Fibroblast of lung (primary cell): ENCODE results near the gene KRT78. TPM values are rescaled to one million over a fixed set of nuclear protein-coding genes. Genes with fewer than 3 reads are reported as not detected.
"Not testable (repeated sequence)": the region's sequence is repeated elsewhere in the genome, so short reads cannot be mapped to it uniquely, and the experiment has no call there.

Source experiments
- DNase-seq, 2 donors: peaks; one replicate each; pipeline versions ENCODE4 v3.0.0 to v3.0.0-alpha.2; 2010; ENCODE audit warnings: low read depth in 2 of 2
- H2AFZ ChIP-seq: 2 replicates; pipeline ENCODE4 v1.5.1; 2012; ENCODE audit warnings: low read length, control low read depth, inconsistent platforms
- H3K27ac ChIP-seq: 2 replicates; pipeline ENCODE4 v1.5.1; 2011; ENCODE audit warnings: low read length, control low read depth; ENCODE audit not compliant: insufficient read depth
- H3K27me3 ChIP-seq: 2 replicates; pipeline ENCODE4 v1.5.1; 2011; ENCODE audit warnings: mild to moderate bottlenecking, low read length; ENCODE audit not compliant: control insufficient read depth, insufficient read depth
- H3K36me3 ChIP-seq: 2 replicates; pipeline ENCODE4 v1.5.1; 2011; ENCODE audit warnings: low read length; ENCODE audit not compliant: control insufficient read depth, insufficient read depth
- H3K4me1 ChIP-seq: 2 replicates; pipeline ENCODE4 v1.5.1; 2011; ENCODE audit warnings: low read length; ENCODE audit not compliant: control insufficient read depth, insufficient read depth; ENCODE audit errors: extremely low read depth
- H3K4me2 ChIP-seq: 2 replicates; pipeline ENCODE4 v1.5.1; 2011; ENCODE audit warnings: low read length, control low read depth; ENCODE audit not compliant: insufficient read depth; ENCODE audit errors: extremely low read depth
- H3K4me3 ChIP-seq, 4 experiments: fragments of 200-600 bp in 1 of 4; sonication (generic) in 1 of 4; replicated peaks in 1 of 4; 2 replicates each; pipeline ENCODE4 v1.5.1; 2011 to 2016; ENCODE audit warnings: low read length in 4 of 4, low read depth in 3 of 4, mild to moderate bottlenecking in 3 of 4, control low read depth in 2 of 4, inconsistent platforms in 1 of 4, mixed read lengths in 1 of 4; ENCODE audit not compliant: insufficient read depth in 1 of 4; ENCODE audit errors: control extremely low read depth in 1 of 4
- H3K79me2 ChIP-seq: 2 replicates; pipeline ENCODE4 v1.5.1; 2012; ENCODE audit warnings: mild to moderate bottlenecking, low read length, inconsistent platforms; ENCODE audit not compliant: control insufficient read depth, insufficient read depth
- H3K9ac ChIP-seq: 2 replicates; pipeline ENCODE4 v1.5.1; 2011; ENCODE audit warnings: mild to moderate bottlenecking, low read length, control low read depth; ENCODE audit not compliant: insufficient read depth
- H3K9me3 ChIP-seq: 2 replicates; pipeline ENCODE4 v1.5.1; 2012; ENCODE audit warnings: low read depth, low read length; ENCODE audit not compliant: control insufficient read depth, insufficient read depth
- H4K20me1 ChIP-seq: 2 replicates; pipeline ENCODE4 v1.5.1; 2011; ENCODE audit warnings: low read length; ENCODE audit not compliant: control insufficient read depth, insufficient read depth; ENCODE audit errors: extremely low read depth
- EZH2 ChIP-seq: IDR thresholded peaks from 2 replicates; pipeline ENCODE4 v1.5.1; 2012; ENCODE audit warnings: low read length, control low read depth, mild to moderate bottlenecking; ENCODE audit errors: missing control alignments
- polyA plus RNA-seq, 2 donors: library from polyadenylated mRNA; depleted of rRNA in 1 of 2; stranded (reverse) in 1 of 2; unstranded in 1 of 2; fragments of >200 nt; gene quantifications; 2 replicates each; pipeline ENCODE4 v1.2.1, GENCODE V29; 2011 to 2012; ENCODE audit warnings: missing spikeins in 1 of 2
- total RNA-seq: library from RNA; depleted of rRNA; stranded (reverse); fragments of >200 nt; gene quantifications from 2 replicates; pipeline ENCODE4 v1.2.1, GENCODE V29; 2014
- TF ChIP-seq, protein P1 (sequence below), 2 donors: IDR thresholded peaks in 1 of 2; conservative IDR thresholded peaks in 1 of 2; 1 replicate in 1 of 2; 2 replicates in 1 of 2; pipeline ENCODE4 v1.5.1; 2011 to 2012; ENCODE audit warnings: low read length in 2 of 2, control low read depth in 1 of 2, inconsistent platforms in 1 of 2, low read depth in 1 of 2, mild to moderate bottlenecking in 1 of 2

Gene KRT78
- total and polyA plus RNA-seq, 2 donors (not counting 1 experiment from before 2014, with no cell fraction given): not detected

DNA sequence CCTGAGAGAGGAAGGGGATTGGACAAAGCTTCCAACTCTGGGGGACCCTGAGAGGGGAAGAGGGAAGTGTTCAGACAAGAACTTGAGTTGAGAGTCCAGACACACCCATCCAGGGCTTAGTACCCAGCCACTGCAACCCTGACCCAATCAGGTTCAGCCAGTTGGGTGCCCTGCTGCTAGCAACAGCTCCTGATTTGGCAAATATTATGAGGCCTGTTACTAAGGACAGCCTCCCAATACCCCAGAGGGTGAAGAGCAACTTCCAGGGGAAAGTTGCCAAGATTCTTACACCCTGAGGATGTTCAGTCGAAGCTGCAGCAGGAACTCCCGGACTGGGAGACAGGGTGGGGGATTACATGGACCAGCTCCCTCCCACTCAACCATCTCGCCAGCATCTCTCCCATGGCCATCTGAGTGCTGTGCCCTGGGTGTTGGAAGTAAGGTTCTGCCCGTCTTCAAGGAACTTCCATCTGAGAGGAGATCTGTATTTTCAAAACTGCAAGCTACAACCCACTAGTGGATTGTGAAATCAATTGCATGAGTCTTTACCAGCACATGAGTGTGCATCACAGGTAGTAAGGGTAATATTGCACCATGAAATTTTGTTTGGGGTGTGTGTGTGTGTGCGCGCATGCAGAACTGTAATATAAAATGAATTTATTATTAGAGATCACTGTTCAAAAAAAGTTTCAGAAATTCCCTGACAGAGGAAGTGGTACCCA, 11.5 kb upstream of the KRT78 start:
- Histone ChIP-seq H3K27ac (no peak overlapping the region), H3K79me2 (no peaks in the 10 kb centered on the region), H3K27me3 (no peaks in the 10 kb centered on the region), H2AFZ (no peak overlapping the region), H3K9ac (no peak overlapping the region), H3K4me1 (no peaks in the 10 kb centered on the region), H3K4me3 (no peak overlapping the region), H4K20me1 (no peaks in the 10 kb centered on the region), H3K9me3 (no peaks in the 10 kb centered on the region), H3K4me2 (no peak overlapping the region), H3K36me3 (no peaks in the 10 kb centered on the region)
- no peak for TF ChIP-seq EZH2
- TF ChIP-seq, protein P1, sequence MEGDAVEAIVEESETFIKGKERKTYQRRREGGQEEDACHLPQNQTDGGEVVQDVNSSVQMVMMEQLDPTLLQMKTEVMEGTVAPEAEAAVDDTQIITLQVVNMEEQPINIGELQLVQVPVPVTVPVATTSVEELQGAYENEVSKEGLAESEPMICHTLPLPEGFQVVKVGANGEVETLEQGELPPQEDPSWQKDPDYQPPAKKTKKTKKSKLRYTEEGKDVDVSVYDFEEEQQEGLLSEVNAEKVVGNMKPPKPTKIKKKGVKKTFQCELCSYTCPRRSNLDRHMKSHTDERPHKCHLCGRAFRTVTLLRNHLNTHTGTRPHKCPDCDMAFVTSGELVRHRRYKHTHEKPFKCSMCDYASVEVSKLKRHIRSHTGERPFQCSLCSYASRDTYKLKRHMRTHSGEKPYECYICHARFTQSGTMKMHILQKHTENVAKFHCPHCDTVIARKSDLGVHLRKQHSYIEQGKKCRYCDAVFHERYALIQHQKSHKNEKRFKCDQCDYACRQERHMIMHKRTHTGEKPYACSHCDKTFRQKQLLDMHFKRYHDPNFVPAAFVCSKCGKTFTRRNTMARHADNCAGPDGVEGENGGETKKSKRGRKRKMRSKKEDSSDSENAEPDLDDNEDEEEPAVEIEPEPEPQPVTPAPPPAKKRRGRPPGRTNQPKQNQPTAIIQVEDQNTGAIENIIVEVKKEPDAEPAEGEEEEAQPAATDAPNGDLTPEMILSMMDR (conservative IDR thresholded peaks at IDR 0.05 in 1 of 2, IDR thresholded peaks at IDR 0.05 in 1 of 2; ENCODE audit: low read depth in 1 of 2, low read length in 2 of 2): no peak
- peak; percentile 27 to 62 for DNase-seq

DNA sequence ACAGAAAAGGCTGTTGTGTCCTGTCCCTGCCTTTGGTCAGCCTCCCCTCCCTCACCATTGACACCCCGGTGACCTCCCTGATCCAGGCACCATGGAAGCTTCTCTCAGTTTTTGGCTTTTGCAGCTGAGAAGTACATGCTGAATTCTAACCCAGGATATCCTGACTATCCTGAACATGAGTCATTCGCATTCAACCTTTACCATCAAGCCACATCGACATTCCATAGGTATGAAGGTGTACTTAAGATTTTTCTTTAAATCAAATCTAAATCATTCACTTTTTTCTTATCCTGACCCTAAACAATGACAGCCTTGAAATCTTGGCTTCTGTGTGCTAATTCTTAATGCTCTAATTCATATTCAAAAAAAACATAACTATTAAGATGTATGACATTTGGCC, 8.7 kb upstream of the KRT78 start:
- DNase-seq: no peak
- no peak for TF ChIP-seq EZH2
- TF ChIP-seq, protein P1 (conservative IDR thresholded peaks at IDR 0.05 in 1 of 2, IDR thresholded peaks at IDR 0.05 in 1 of 2; ENCODE audit: low read depth in 1 of 2, low read length in 2 of 2): no peak
- Histone ChIP-seq H3K4me1 (no peaks in the 10 kb centered on the region), H4K20me1 (no peaks in the 10 kb centered on the region), H3K4me3 (no peak overlapping the region), H3K27ac (no peak overlapping the region), H3K4me2 (no peak overlapping the region), H3K9me3 (no peaks in the 10 kb centered on the region), H3K9ac (no peak overlapping the region), H3K79me2 (no peaks in the 10 kb centered on the region), H3K36me3 (no peaks in the 10 kb centered on the region), H2AFZ (no peak overlapping the region), H3K27me3 (no peaks in the 10 kb centered on the region)

GRCh38 chr12:52856787-52857186, 8.0 kb upstream of the KRT78 start:
- no peak overlapping the region for H3K4me2 ChIP-seq
- H3K36me3 ChIP-seq: no peaks in the 10 kb centered on the region
- no peaks in the 10 kb centered on the region for H4K20me1 ChIP-seq
- TF ChIP-seq, protein P1 (conservative IDR thresholded peaks at IDR 0.05 in 1 of 2, IDR thresholded peaks at IDR 0.05 in 1 of 2; ENCODE audit: low read depth in 1 of 2, low read length in 2 of 2): no peak
- TF ChIP-seq EZH2: no peak
- no peak overlapping the region for H3K9ac ChIP-seq
- H3K4me3 ChIP-seq: no peak overlapping the region
- no peaks in the 10 kb centered on the region for H3K79me2 ChIP-seq
- no peaks in the 10 kb centered on the region for H3K4me1 ChIP-seq
- H2AFZ ChIP-seq: no peak overlapping the region
- no peaks in the 10 kb centered on the region for H3K9me3 ChIP-seq
- H3K27ac ChIP-seq: no peak overlapping the region
- no peak for DNase-seq
- H3K27me3 ChIP-seq: peaks cover 1% of the 10 kb centered on the region

- H3K79me2 ChIP-seq, H3K27ac ChIP-seq, H3K9ac ChIP-seq, DNase-seq, H3K9me3 ChIP-seq, H4K20me1 ChIP-seq, H3K36me3 ChIP-seq, H3K4me2 ChIP-seq, H3K27me3 ChIP-seq, H2AFZ ChIP-seq, H3K4me3 ChIP-seq, H3K4me1 ChIP-seq: not testable (repeated sequence)
Measured at GRCh38 chr12:52856077-52856476, 7.3 kb upstream of the KRT78 start.
